Gastroesophageal sphincter (tissue), 4 donors: ENCODE data around the gene EPB41L4A. TPM values are rescaled to one million over a fixed set of nuclear protein-coding genes. Genes with fewer than 3 reads are reported as not detected.

Experiments
- ATAC-seq: fragments of 150-250 bp; one replicate; pipeline ENCODE4 v1.9.1; 2016; ENCODE audit warnings: mild to moderate bottlenecking, moderate library complexity
- H3K27ac ChIP-seq, 4 donors: fragments of 200-600 bp; sonication (generic) in 3 of 4; 1 replicate in 3 of 4; 2 replicates in 1 of 4; pipeline ENCODE4 v1.5.1; 2016 to 2019
- H3K27me3 ChIP-seq: fragments of 200-600 bp; sonication (generic); one replicate; pipeline ENCODE4 v1.5.1; 2019
- H3K36me3 ChIP-seq, 2 donors: fragments of 200-600 bp; sonication (generic); one replicate each; pipeline ENCODE4 v1.5.1; 2019; ENCODE audit warnings: control low read depth in 1 of 2
- H3K4me1 ChIP-seq, 3 donors: fragments of 200-600 bp; sonication (generic); 1 replicate in 2 of 3; 2 replicates in 1 of 3; pipeline ENCODE4 v1.5.1; 2016 to 2019; ENCODE audit warnings: control low read depth in 2 of 3
- H3K4me3 ChIP-seq, 2 donors: fragments of 200-600 bp; sonication (generic); one replicate each; pipeline ENCODE4 v1.5.1; 2019; ENCODE audit warnings: mild to moderate bottlenecking in 1 of 2, moderate library complexity in 1 of 2
- H3K9me3 ChIP-seq, 3 donors: fragments of 200-600 bp; sonication (generic); one replicate each; pipeline ENCODE4 v1.5.1; 2017 to 2019; ENCODE audit warnings: control low read depth in 2 of 3
- CTCF ChIP-seq, 4 experiments: fragments of 200-600 bp in 2 of 4; fragments of 450-650 bp in 2 of 4; sonication (generic) in 1 of 4; IDR thresholded peaks; one replicate each; pipeline ENCODE4 v1.5.1; 2017 to 2019; ENCODE audit warnings: antibody characterized with exemption in 4 of 4, mild to moderate bottlenecking in 2 of 4, moderate library complexity in 2 of 4
- EP300 ChIP-seq: sonication (generic); formaldehyde crosslinking; IDR thresholded peaks from one replicate; pipeline ENCODE4 v1.6.1; 2017; ENCODE audit warnings: antibody characterized with exemption, mild to moderate bottlenecking
- POLR2A ChIP-seq, 2 donors: fragments of 450-650 bp; IDR thresholded peaks; one replicate each; pipeline ENCODE4 v1.6.1; 2017; ENCODE audit warnings: antibody characterized with exemption in 2 of 2, mild to moderate bottlenecking in 2 of 2, moderate library complexity in 1 of 2
- POLR2AphosphoS5 ChIP-seq: sonication (generic); formaldehyde crosslinking; IDR thresholded peaks from one replicate; pipeline ENCODE4 v1.6.1; 2017; ENCODE audit warnings: antibody characterized with exemption
- WGBS, 2 donors: methylation state at CpG; one replicate each; pipeline ENCODE4 v1.1.5; 2018; ENCODE audit warnings: low coverage in 1 of 2; 5-methylcytosine and 5-hydroxymethylcytosine counted together
- total RNA-seq, 4 donors: library from RNA; depleted of rRNA; stranded (reverse); fragments of >200 nt; gene quantifications; one replicate each; pipeline ENCODE4 v1.1.0, GENCODE V29; 2016

Gene EPB41L4A
- total RNA-seq, 4 donors from 2014 or later: 4.3 to 28.7 (median 12.6) TPM

- TF ChIP-seq POLR2AphosphoS5 (no peak), EP300 (no peak), POLR2A (IDR thresholded peaks at IDR 0.05) (no peak), CTCF (IDR thresholded peaks at IDR 0.05) (no peak)
- 62 to 68% methylated on average over 3 to 4 of the region's 4 CpGs for WGBS, 2 donors
- H3K27ac ChIP-seq: no peak overlapping the region
- no peaks in the 10 kb centered on the region for H3K9me3 ChIP-seq
- no peaks in the 10 kb centered on the region for H3K27me3 ChIP-seq
- ATAC-seq: no peak
- no peaks in the 10 kb centered on the region for H3K36me3 ChIP-seq
- no peak overlapping the region for H3K4me3 ChIP-seq
- H3K4me1 ChIP-seq: no peaks in the 10 kb centered on the region
Measured at GRCh38 chr5:112388074-112388473, 31.0 kb downstream of the EPB41L4A start.

GRCh38 chr5:112386766-112387165 lies 32.3 kb downstream of the EPB41L4A start:
- TF ChIP-seq POLR2AphosphoS5 (no peak), EP300 (no peak)
- no peak for ATAC-seq
- Histone ChIP-seq H3K9me3 (no peaks in the 10 kb centered on the region), H3K36me3 (no peaks in the 10 kb centered on the region), H3K4me1 (no peaks in the 10 kb centered on the region), H3K27ac (no peak overlapping the region), H3K27me3 (no peaks in the 10 kb centered on the region), H3K4me3 (no peak overlapping the region)
- WGBS, 2 donors: 83 to 87% methylated on average over 3 to 4 of the region's 5 CpGs

GRCh38 chr5:112385969-112386368 lies 33.1 kb downstream of the EPB41L4A start:
- H3K9me3 ChIP-seq: no peaks in the 10 kb centered on the region
- WGBS, 2 donors: 87 to 100% methylated on average over 1 of the region's 1 CpG
- H3K4me1 ChIP-seq: no peaks in the 10 kb centered on the region
- no peak for ATAC-seq
- H3K4me3 ChIP-seq: no peak overlapping the region
- no peaks in the 10 kb centered on the region for H3K27me3 ChIP-seq
- H3K27ac ChIP-seq: no peak overlapping the region
- H3K36me3 ChIP-seq: no peaks in the 10 kb centered on the region
- no peak for TF ChIP-seq EP300
- TF ChIP-seq POLR2A (IDR thresholded peaks at IDR 0.05): no peak
- TF ChIP-seq CTCF (IDR thresholded peaks at IDR 0.05): no peak
- TF ChIP-seq POLR2AphosphoS5: no peak

- no peak overlapping the region for H3K27ac ChIP-seq
- TF ChIP-seq CTCF (IDR thresholded peaks at IDR 0.05) (no peak), EP300 (no peak), POLR2A (IDR thresholded peaks at IDR 0.05) (no peak), POLR2AphosphoS5 (no peak)
- no peaks in the 10 kb centered on the region for H3K9me3 ChIP-seq
- H3K4me1 ChIP-seq: no peaks in the 10 kb centered on the region
- H3K27me3 ChIP-seq: no peaks in the 10 kb centered on the region
- WGBS, 2 donors: 81 to 92% methylated on average over 3 of the region's 3 CpGs
- H3K36me3 ChIP-seq: no peaks in the 10 kb centered on the region
- no peak overlapping the region for H3K4me3 ChIP-seq
- no peak for ATAC-seq
Measured at GRCh38 chr5:112385566-112385965, 33.5 kb downstream of the EPB41L4A start.

GRCh38 chr5:112384523-112384922 lies 34.6 kb downstream of the EPB41L4A start:
- 62 to 82% methylated on average over 2 to 3 of the region's 3 CpGs for WGBS, 2 donors
- H3K27ac ChIP-seq: no peak overlapping the region

More at GRCh38 chr5:112384523-112384922, 34.6 kb downstream of the EPB41L4A start:
- no peak overlapping the region for H3K4me3 ChIP-seq
- TF ChIP-seq POLR2AphosphoS5 (no peak), EP300 (no peak), CTCF (IDR thresholded peaks at IDR 0.05) (no peak), POLR2A (IDR thresholded peaks at IDR 0.05) (no peak)
- peaks cover 0 to 5% (median 0%) of the 10 kb centered on the region in 3 donors for H3K4me1 ChIP-seq
- H3K27me3 ChIP-seq: no peaks in the 10 kb centered on the region
- no peaks in the 10 kb centered on the region for H3K36me3 ChIP-seq
- no peak for ATAC-seq
- no peaks in the 10 kb centered on the region for H3K9me3 ChIP-seq
